IMR-90 (cell line): ENCODE results near the gene PEX11A. TPM values are rescaled to one million over a fixed set of nuclear protein-coding genes. Genes with fewer than 3 reads are reported as not detected.

Experiments
- ATAC-seq: fragments of 200-7000 bp; cut with Tn5 transposase; 2 replicates; pipeline ENCODE4 v1.9.1; 2020; ENCODE audit warnings: low read depth, mild to moderate bottlenecking, moderate library complexity
- BruUV-seq: library from RNA; stranded (reverse); fragments of 400-500 nt; replicated peaks from 2 replicates; lab custom pipeline; 2021; lab: Mats Ljungman, UMichigan
- CTCF ChIA-PET: fragments of 300-600 bp; formaldehyde crosslinking; extraction: SDS; loops from one replicate; lab custom pipeline; 2021; ENCODE audit warnings: antibody characterized with exemption; lab: Yijun Ruan, JAX
- POLR2A ChIA-PET: fragments of 300-600 bp; sonication (Branson Sonifier 250); formaldehyde crosslinking; loops from one replicate; lab custom pipeline; 2022; ENCODE audit warnings: antibody characterized with exemption; ENCODE audit not compliant: unreplicated experiment; lab: Charles Lee
- DNase-seq: peaks from one replicate; pipeline ENCODE4 v3.0.0; 2013
- H2AFZ ChIP-seq: replicated peaks from 2 replicates; pipeline ENCODE3; 2013; ENCODE audit warnings: low read length, mild to moderate bottlenecking; ENCODE audit not compliant: poor library complexity
- H2AK5ac ChIP-seq: 2 replicates; pipeline ENCODE4 v1.6.1; 2013; ENCODE audit warnings: low read depth, low read length, inconsistent platforms
- H2AK9ac ChIP-seq: replicated peaks from 2 replicates; pipeline ENCODE3; 2013; ENCODE audit warnings: mild to moderate bottlenecking, low read depth, low read length, moderate library complexity; ENCODE audit not compliant: poor library complexity
- H2BK120ac ChIP-seq: 2 replicates; pipeline ENCODE4 v1.6.1; 2013; ENCODE audit warnings: low read depth, low read length, inconsistent platforms
- H2BK15ac ChIP-seq: 3 replicates; pipeline ENCODE4 v1.6.1; 2013; ENCODE audit warnings: low read depth, low read length, inconsistent platforms
- H2BK20ac ChIP-seq: 2 replicates; pipeline ENCODE4 v1.6.1; 2013; ENCODE audit warnings: low read depth, mild to moderate bottlenecking, inconsistent platforms, low read length, moderate library complexity
- H2BK5ac ChIP-seq: 2 replicates; pipeline ENCODE4 v1.6.1; 2013; ENCODE audit warnings: mild to moderate bottlenecking, low read depth, low read length, inconsistent platforms; ENCODE audit not compliant: poor library complexity, severe bottlenecking
- H3K14ac ChIP-seq: replicated peaks from 2 replicates; pipeline ENCODE4 v1.6.1; 2013; ENCODE audit warnings: low read depth, low read length, inconsistent platforms
- H3K18ac ChIP-seq: 2 replicates; pipeline ENCODE4 v1.6.1; 2013; ENCODE audit warnings: low read depth, low read length, control low read depth
- H3K23ac ChIP-seq: 2 replicates; pipeline ENCODE4 v1.6.1; 2013; ENCODE audit warnings: low read depth, low read length, inconsistent platforms
- H3K27ac ChIP-seq: 2 replicates; pipeline ENCODE4 v1.5.1; 2013; ENCODE audit warnings: mild to moderate bottlenecking, control low read depth, low read length; ENCODE audit not compliant: insufficient read depth
- H3K27me3 ChIP-seq: 2 replicates; pipeline ENCODE4 v1.6.1; 2013; ENCODE audit warnings: low read length; ENCODE audit not compliant: control insufficient read depth, insufficient read depth
- H3K36me3 ChIP-seq: 2 replicates; pipeline ENCODE4 v1.6.1; 2013; ENCODE audit warnings: low read length, mixed read lengths; ENCODE audit not compliant: control insufficient read depth, insufficient read depth
- H3K4ac ChIP-seq: 2 replicates; pipeline ENCODE4 v1.6.1; 2013; ENCODE audit warnings: low read depth, low read length, inconsistent platforms
- H3K4me1 ChIP-seq: 2 replicates; pipeline ENCODE4 v1.6.1; 2013; ENCODE audit warnings: low read length, mixed read lengths; ENCODE audit not compliant: control insufficient read depth, insufficient read depth
- H3K4me2 ChIP-seq: 2 replicates; pipeline ENCODE4 v1.6.1; 2013; ENCODE audit warnings: low read depth, mild to moderate bottlenecking, control low read depth, low read length, moderate library complexity
- H3K4me3 ChIP-seq: 2 replicates; pipeline ENCODE4 v1.5.1; 2013; ENCODE audit warnings: low read depth, mild to moderate bottlenecking, control low read depth, low read length, moderate library complexity; ENCODE audit not compliant: insufficient read depth
- H3K56ac ChIP-seq: 2 replicates; pipeline ENCODE4 v1.6.1; 2013; ENCODE audit warnings: low read length, inconsistent platforms; ENCODE audit not compliant: insufficient read depth; ENCODE audit errors: extremely low read depth
- H3K79me1 ChIP-seq, 2 experiments: 2 replicates each; pipeline ENCODE4 v1.6.1; 2013; ENCODE audit warnings: low read length in 2 of 2, inconsistent platforms in 1 of 2, low read depth in 1 of 2
- H3K9ac ChIP-seq: 2 replicates; pipeline ENCODE4 v1.6.1; 2013; ENCODE audit warnings: low read depth, low read length, control low read depth
- H3K9me1 ChIP-seq: 2 replicates; pipeline ENCODE4 v1.6.1; 2013; ENCODE audit warnings: low read length, inconsistent platforms; ENCODE audit not compliant: insufficient read depth
- H3K9me3 ChIP-seq: 2 replicates; pipeline ENCODE4 v1.6.1; 2013; ENCODE audit warnings: low read length; ENCODE audit not compliant: control insufficient read depth, insufficient read depth
- H4K20me1 ChIP-seq: 2 replicates; pipeline ENCODE4 v1.6.1; 2013; ENCODE audit warnings: low read length, inconsistent platforms; ENCODE audit not compliant: insufficient read depth
- H4K5ac ChIP-seq: 2 replicates; pipeline ENCODE4 v1.6.1; 2013; ENCODE audit warnings: mild to moderate bottlenecking, low read depth, low read length, control low read depth
- H4K8ac ChIP-seq, 2 experiments: 2 replicates each; pipeline ENCODE4 v1.6.1; 2013; ENCODE audit warnings: low read depth in 2 of 2, low read length in 2 of 2, control low read depth in 1 of 2, inconsistent platforms in 1 of 2
- H4K91ac ChIP-seq: 2 replicates; pipeline ENCODE4 v1.6.1; 2013; ENCODE audit warnings: low read depth, low read length, inconsistent platforms; ENCODE audit not compliant: insufficient read depth
- ELK1 ChIP-seq: fragments of 150-350 bp; IDR thresholded peaks from 2 replicates; pipeline ENCODE4 v1.6.1; 2016; ENCODE audit warnings: low read depth, mild to moderate bottlenecking, low read length, moderate library complexity, borderline replicate concordance
- FOS ChIP-seq: fragments of 150-350 bp; IDR thresholded peaks from 2 replicates; pipeline ENCODE4 v1.6.1; 2016; ENCODE audit warnings: low read depth, low read length
- MAFK ChIP-seq: IDR thresholded peaks from 2 replicates; pipeline ENCODE4 v1.6.1; 2012; ENCODE audit warnings: low read depth, low read length, improper control_type of control experiment
- MAZ ChIP-seq: IDR thresholded peaks from 2 replicates; pipeline ENCODE4 v1.6.1; 2012; ENCODE audit warnings: low read depth, mild to moderate bottlenecking, low read length, improper control_type of control experiment, moderate library complexity, borderline replicate concordance
- MXI1 ChIP-seq: IDR thresholded peaks from 2 replicates; pipeline ENCODE4 v1.6.1; 2012; ENCODE audit warnings: low read depth, mild to moderate bottlenecking, low read length, moderate library complexity, borderline replicate concordance
- RAD21 ChIP-seq: IDR thresholded peaks from 2 replicates; pipeline ENCODE4 v1.6.1; 2012; ENCODE audit warnings: low read length, improper control_type of control experiment
- RCOR1 ChIP-seq: IDR thresholded peaks from 2 replicates; pipeline ENCODE4 v1.6.1; 2012; ENCODE audit warnings: mild to moderate bottlenecking, low read length, improper control_type of control experiment; ENCODE audit not compliant: insufficient replicate concordance
- USF2 ChIP-seq: fragments of 150-350 bp; IDR thresholded peaks from 2 replicates; pipeline ENCODE4 v1.6.1; 2017; ENCODE audit warnings: mild to moderate bottlenecking, antibody characterized with exemption, low read length, low read depth
- WGBS, 2 experiments: methylation state at CpG; one replicate each; pipeline versions ENCODE4 v1.1.5 to v1.1.7; 2013; ENCODE audit warnings: missing lambda C conversion rate in 2 of 2; ENCODE audit not compliant: insufficient read length in 1 of 2; ENCODE audit errors: extremely low coverage in 2 of 2; 5-methylcytosine and 5-hydroxymethylcytosine counted together
- dilution Hi-C: fragments of 300-500 bp; cut with HindIII; formaldehyde crosslinking; loops from one replicate; pipeline ENCODE4 v1.14.3; 2018; ENCODE audit warnings: low sequenced_read_pairs; ENCODE audit not compliant: unreplicated experiment
- in situ Hi-C: fragments of 300-500 bp; cut with MboI; formaldehyde crosslinking; loops from 3 replicates; pipeline ENCODE4 v1.14.3; 2019; ENCODE audit warnings: low sequenced_read_pairs, inconsistent platforms, mixed read lengths
- intact Hi-C: fragments of 100-400 bp; cut with micrococcal nuclease; formaldehyde crosslinking; loops from 2 replicates; pipeline ENCODE4 v1.10.0; 2022
- polyA plus RNA-seq, 3 experiments: library from polyadenylated mRNA; depleted of rRNA; stranded (reverse); fragments of >200 nt; gene quantifications; 2 replicates each; pipeline ENCODE4 v1.2.3, GENCODE V29; 2012; ENCODE audit warnings: low replicate concordance in 1 of 3
- total RNA-seq: library from RNA; depleted of rRNA; stranded (reverse); fragments of >200 nt; gene quantifications from 2 replicates; pipeline ENCODE4 v1.2.3, GENCODE V29; 2012

The PEX11A gene
- total and polyA plus RNA-seq, 2 of the 4 experiments (the other 2 are of a cell fraction): 4.2 to 10.2 TPM

- no peak overlapping the region for H2BK15ac ChIP-seq
- no peak overlapping the region for H3K9ac ChIP-seq
- H3K4me3 ChIP-seq: no peak overlapping the region
- no peak overlapping the region for H3K4me2 ChIP-seq
- intact Hi-C loops: no loop called here
- peaks cover 10% of the 10 kb centered on the region; the same call in 1 of the 2 replicates for H3K9me3 ChIP-seq
- no peak overlapping the region for H3K23ac ChIP-seq
- H4K8ac ChIP-seq: no peak overlapping the region
- no peak overlapping the region for H2AFZ ChIP-seq
- H4K91ac ChIP-seq: no peak overlapping the region
- H3K9me1 ChIP-seq: no peaks in the 10 kb centered on the region
- no peaks in the 10 kb centered on the region for H3K4me1 ChIP-seq
- no TSS peak for BruUV-seq
- TF ChIP-seq USF2 (no peak), MAFK (no peak), RAD21 (no peak), RCOR1 (no peak), FOS (no peak), MXI1 (no peak), ELK1 (no peak), MAZ (no peak)
- no peaks in the 10 kb centered on the region for H3K79me1 ChIP-seq
- POLR2A ChIA-PET: no interaction called here
- H3K56ac ChIP-seq: no peak overlapping the region
- no peaks in the 10 kb centered on the region for H4K20me1 ChIP-seq
- H2BK5ac ChIP-seq: no peak overlapping the region
- peaks cover 24% of the 10 kb centered on the region for H3K27me3 ChIP-seq
- no peak overlapping the region for H3K18ac ChIP-seq
- no peak overlapping the region for H3K27ac ChIP-seq
- ATAC-seq: no peak
- no peak overlapping the region for H4K5ac ChIP-seq
- H2AK9ac ChIP-seq: no peak overlapping the region
- H2BK120ac ChIP-seq: no peak overlapping the region
- no CpG with 5 or more reads among the region's 3 CpGs for WGBS, 2 experiments
- no peaks in the 10 kb centered on the region for H3K36me3 ChIP-seq
- dilution Hi-C loops: no loop called here
- H2BK20ac ChIP-seq: no peak overlapping the region
- in situ Hi-C loops: no loop called here
- CTCF ChIA-PET: no interaction called here
- H2AK5ac ChIP-seq: no peak overlapping the region
- no peak overlapping the region for H3K4ac ChIP-seq
- no peak overlapping the region for H3K14ac ChIP-seq
- DNase-seq: no peak
Measured at GRCh38 chr15:89723031-89723430, 32.5 kb upstream of the PEX11A start.
